Peyer's patch (tissue), 4 donors: ENCODE measurements around the gene KNSTRN. TPM values are rescaled to one million over a fixed set of nuclear protein-coding genes. Genes with fewer than 3 reads are reported as not detected.
A peak's percentile ranks its signal among the peaks of the same experiment; 100 is the strongest.

Experiments used
- DNase-seq, 3 donors: peaks; one replicate each; pipeline ENCODE4 v3.0.0-alpha.2; 2017 to 2019
- H3K27ac ChIP-seq, 4 donors: fragments of 200-600 bp; sonication (generic); one replicate each; pipeline ENCODE4 v1.5.1; 2016 to 2019
- H3K27me3 ChIP-seq, 2 donors: fragments of 200-600 bp; sonication (generic); one replicate each; pipeline ENCODE4 v1.5.1; 2019
- H3K36me3 ChIP-seq, 3 donors: fragments of 200-600 bp; sonication (generic); one replicate each; pipeline ENCODE4 v1.5.1; 2016 to 2019
- H3K4me1 ChIP-seq, 4 donors: fragments of 200-600 bp; sonication (generic); one replicate each; pipeline ENCODE4 v1.5.1; 2016 to 2019
- H3K4me3 ChIP-seq, 4 donors: fragments of 200-600 bp; sonication (generic); 1 replicate in 3 of 4; 2 replicates in 1 of 4; pipeline ENCODE4 v1.5.1; 2016 to 2019; ENCODE audit warnings: mild to moderate bottlenecking in 1 of 4
- H3K9me3 ChIP-seq, 4 donors: fragments of 200-600 bp; sonication (generic); one replicate each; pipeline ENCODE4 v1.5.1; 2016 to 2019; ENCODE audit warnings: mild to moderate bottlenecking in 1 of 4
- POLR2A ChIP-seq, 2 donors: fragments of 450-650 bp; IDR thresholded peaks; one replicate each; pipeline ENCODE4 v1.5.1; 2017; ENCODE audit warnings: antibody characterized with exemption in 2 of 2, mild to moderate bottlenecking in 2 of 2, moderate library complexity in 2 of 2
- total RNA-seq, 4 donors: library from RNA; depleted of rRNA; stranded (reverse); fragments of >200 nt; gene quantifications; one replicate each; pipeline ENCODE4 v1.1.0, GENCODE V29; 2016
- TF ChIP-seq, protein P1 (sequence below), 6 experiments: fragments of 450-650 bp in 4 of 6; fragments of 200-600 bp in 2 of 6; sonication (generic) in 1 of 6; IDR thresholded peaks; one replicate each; pipeline ENCODE4 v1.5.1; 2017 to 2019; ENCODE audit warnings: antibody characterized with exemption in 6 of 6, mild to moderate bottlenecking in 3 of 6, moderate library complexity in 1 of 6

KNSTRN gene
- total RNA-seq, 4 donors from 2014 or later, result 4.7 to 63.5 (median 6.5) TPM

DNA sequence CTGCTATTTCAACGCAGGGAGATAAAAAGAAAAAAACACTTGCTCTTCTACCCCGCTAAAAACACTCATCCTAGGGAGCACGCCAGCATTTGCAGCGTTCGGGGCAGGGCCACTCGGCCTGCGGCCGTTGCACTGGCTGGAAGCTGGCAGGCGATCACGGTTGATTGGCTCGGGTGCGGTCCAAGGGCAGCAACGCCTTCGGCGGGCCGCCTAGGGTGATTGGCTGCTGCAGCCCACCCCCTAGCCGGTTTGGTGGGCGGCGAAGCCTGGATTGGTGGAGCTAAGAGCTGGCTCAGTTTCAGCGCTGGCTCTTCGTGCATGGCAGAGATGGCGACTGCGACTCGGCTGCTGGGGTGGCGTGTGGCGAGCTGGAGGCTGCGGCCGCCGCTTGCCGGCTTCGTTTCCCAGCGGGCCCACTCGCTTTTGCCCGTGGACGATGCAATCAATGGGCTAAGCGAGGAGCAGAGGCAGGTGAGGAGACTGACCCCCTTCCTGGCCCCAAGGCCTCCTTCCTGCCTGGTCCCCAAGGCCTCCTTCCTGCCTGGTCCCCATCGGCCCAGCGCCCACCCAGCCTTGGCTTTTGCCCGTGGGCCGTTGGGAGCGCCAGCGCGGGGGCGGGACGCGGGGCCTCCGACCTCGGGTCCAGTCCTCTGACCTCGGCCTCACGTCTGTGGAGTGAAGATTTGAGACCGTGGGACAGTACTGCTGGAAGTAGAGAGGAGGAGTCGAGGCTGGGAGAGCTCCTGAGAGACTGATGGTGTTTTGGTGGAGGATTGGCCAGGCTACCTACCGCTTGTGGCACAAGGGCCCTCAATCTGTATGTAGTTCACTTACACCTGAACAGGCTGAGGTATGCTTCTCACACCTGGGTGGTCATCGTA, 23.2 kb downstream of the KNSTRN start, which contains the start of gene IVD:
Gene IVD, plus strand, starts transcription at position 295 of the 881 bp plus-strand sequence. Its CDS starts 33 bp downstream, at position 328.
- peaks cover 0 to 8% (median 0%) of the 10 kb centered on the region in 3 donors for H3K36me3 ChIP-seq
- H3K27ac ChIP-seq, result peak within 1 kb of the TSS; percentile 54 to 88 (median 62)
- H3K27me3 ChIP-seq, result no peaks in the 10 kb centered on the region
- DNase-seq, result peak; percentile 89 to 96 (median 95)
- H3K4me3 ChIP-seq, result peak within 1 kb of the TSS; percentile 68 to 88 (median 74)
- H3K9me3 ChIP-seq, result no peaks in the 10 kb centered on the region
- peaks cover 2 to 22% (median 9%) of the 10 kb centered on the region in 4 donors for H3K4me1 ChIP-seq
- peak; percentile 65 to 72 for TF ChIP-seq POLR2A (IDR thresholded peaks at IDR 0.05)
- TF ChIP-seq, protein P1, sequence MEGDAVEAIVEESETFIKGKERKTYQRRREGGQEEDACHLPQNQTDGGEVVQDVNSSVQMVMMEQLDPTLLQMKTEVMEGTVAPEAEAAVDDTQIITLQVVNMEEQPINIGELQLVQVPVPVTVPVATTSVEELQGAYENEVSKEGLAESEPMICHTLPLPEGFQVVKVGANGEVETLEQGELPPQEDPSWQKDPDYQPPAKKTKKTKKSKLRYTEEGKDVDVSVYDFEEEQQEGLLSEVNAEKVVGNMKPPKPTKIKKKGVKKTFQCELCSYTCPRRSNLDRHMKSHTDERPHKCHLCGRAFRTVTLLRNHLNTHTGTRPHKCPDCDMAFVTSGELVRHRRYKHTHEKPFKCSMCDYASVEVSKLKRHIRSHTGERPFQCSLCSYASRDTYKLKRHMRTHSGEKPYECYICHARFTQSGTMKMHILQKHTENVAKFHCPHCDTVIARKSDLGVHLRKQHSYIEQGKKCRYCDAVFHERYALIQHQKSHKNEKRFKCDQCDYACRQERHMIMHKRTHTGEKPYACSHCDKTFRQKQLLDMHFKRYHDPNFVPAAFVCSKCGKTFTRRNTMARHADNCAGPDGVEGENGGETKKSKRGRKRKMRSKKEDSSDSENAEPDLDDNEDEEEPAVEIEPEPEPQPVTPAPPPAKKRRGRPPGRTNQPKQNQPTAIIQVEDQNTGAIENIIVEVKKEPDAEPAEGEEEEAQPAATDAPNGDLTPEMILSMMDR (IDR thresholded peaks at IDR 0.05), result peak in 1 of 6 experiments; percentile 14

DNA sequence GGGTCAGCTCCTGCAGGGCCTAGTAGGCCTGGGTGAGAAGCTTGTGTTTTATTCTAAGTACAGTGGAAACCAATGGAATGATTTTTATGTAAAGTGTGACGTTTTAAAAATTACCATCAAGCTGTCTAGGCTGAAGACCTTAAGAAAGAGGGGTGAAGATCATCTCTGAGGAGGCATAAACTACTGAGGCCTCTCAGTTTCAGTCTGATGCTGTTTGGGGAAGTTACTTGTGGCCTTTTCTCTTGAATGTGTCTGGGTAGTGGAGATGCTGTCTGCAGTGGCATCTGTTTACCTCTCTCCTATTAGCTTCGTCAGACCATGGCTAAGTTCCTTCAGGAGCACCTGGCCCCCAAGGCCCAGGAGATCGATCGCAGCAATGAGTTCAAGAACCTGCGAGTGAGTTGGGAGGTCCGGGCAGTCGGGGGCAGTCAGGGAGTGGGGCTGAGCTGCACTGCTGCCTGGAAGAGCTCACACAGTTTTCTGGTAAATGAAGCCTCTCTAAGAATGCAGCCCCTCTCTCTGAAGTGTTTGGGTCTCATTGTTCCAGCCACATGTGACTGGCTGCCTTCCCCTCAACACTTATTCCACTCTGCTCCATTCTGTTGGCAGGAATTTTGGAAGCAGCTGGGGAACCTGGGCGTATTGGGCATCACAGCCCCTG, 24.9 kb downstream of the KNSTRN start:
- TF ChIP-seq, protein P1 (IDR thresholded peaks at IDR 0.05), result no peak
- Histone ChIP-seq H3K4me3 (no peak overlapping the region), H3K27me3 (no peaks in the 10 kb centered on the region), H3K9me3 (no peaks in the 10 kb centered on the region), H3K36me3 (peaks cover 0 to 19% (median 0%) of the 10 kb centered on the region in 3 donors), H3K27ac (peak overlapping the region in 1 of 4 donors; percentile 40), H3K4me1 (peaks cover 2 to 22% (median 9%) of the 10 kb centered on the region in 4 donors)
- DNase-seq, result no peak

DNA sequence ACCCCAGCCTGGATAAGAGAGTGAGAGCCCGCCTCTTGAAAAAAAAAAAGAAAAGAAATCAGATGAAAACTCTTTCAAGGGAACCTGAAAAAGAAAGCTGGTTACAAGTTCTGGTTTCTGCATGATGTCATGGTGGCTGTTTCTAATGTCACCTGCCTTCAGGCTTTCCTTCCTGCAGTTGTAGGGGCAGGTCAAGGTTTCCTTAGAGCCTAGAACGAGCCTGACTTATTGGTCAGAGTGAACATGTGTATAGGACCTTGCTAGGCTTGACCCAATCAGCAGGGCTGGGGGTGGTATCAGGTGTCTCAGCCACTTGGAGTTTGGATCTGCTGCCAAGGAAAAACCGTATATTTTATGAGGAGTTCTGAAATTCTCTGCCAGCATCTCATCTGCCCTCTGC, 26.8 kb downstream of the KNSTRN start:
- no peak for DNase-seq
- Histone ChIP-seq H3K9me3 (no peaks in the 10 kb centered on the region), H3K27me3 (no peaks in the 10 kb centered on the region), H3K4me3 (no peak overlapping the region), H3K27ac (no peak overlapping the region), H3K36me3 (peaks cover 0 to 37% (median 0%) of the 10 kb centered on the region in 3 donors), H3K4me1 (peaks cover 2 to 28% (median 9%) of the 10 kb centered on the region in 4 donors)
- TF ChIP-seq POLR2A (IDR thresholded peaks at IDR 0.05), result no peak
- TF ChIP-seq, protein P1 (IDR thresholded peaks at IDR 0.05), result no peak

DNA sequence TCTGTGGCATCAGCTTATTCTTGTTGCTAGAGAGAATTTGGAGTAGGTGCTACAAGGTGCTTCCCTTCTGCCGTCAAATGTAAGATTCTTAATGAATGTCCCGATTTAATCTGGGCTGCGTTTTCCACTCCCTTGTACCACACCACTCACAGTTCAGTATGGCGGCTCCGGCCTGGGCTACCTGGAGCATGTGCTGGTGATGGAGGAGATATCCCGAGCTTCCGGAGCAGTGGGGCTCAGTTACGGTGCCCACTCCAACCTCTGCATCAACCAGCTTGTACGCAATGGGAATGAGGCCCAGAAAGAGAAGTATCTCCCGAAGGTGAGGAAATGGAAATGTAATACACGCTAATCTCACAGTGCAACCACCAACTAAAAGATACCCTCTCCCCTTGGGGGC, 28.0 kb downstream of the KNSTRN start:
- Histone ChIP-seq H3K36me3 (peaks cover 0 to 48% (median 0%) of the 10 kb centered on the region in 3 donors), H3K27ac (no peak overlapping the region), H3K27me3 (no peaks in the 10 kb centered on the region), H3K4me1 (peaks cover 0 to 22% (median 9%) of the 10 kb centered on the region in 4 donors), H3K4me3 (no peak overlapping the region), H3K9me3 (no peaks in the 10 kb centered on the region)
- DNase-seq, result no peak
- TF ChIP-seq POLR2A (IDR thresholded peaks at IDR 0.05), result no peak
- TF ChIP-seq, protein P1 (IDR thresholded peaks at IDR 0.05), result no peak

DNA sequence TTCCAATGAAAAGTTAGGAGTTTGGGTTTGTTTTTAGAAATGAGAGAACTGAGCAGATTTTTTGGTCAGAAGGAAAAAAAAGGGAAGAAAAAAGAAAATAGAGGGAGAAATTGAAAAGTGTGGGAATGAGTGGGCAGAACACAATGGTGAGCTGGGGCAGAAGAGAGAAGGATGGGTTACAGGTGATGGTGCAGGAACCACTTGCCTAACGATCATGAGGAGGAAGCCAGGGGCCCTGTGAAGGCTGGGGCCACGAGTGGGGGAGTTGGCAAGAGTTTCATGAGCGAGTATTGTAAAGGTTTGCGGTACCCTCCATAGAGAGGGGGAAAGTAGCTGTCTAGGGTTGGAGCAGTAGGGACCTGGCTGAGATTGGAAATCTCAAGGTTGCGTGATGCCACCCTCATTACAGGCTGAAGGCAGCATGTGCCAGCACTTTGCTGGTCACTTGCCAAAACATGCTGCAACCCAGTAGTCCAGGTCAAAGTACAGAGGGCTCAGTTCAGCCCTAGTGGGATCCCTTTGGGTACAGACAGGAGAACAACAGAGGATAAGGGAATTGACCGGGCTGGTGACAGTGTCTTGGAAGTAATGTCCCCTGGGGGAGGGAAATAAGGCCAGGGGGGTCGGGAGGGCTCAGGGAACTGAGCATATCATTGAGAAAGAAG, 29.7 kb downstream of the KNSTRN start:
- Histone ChIP-seq H3K36me3 (peaks cover 0 to 61% (median 0%) of the 10 kb centered on the region in 3 donors), H3K4me3 (peak overlapping the region in 1 of 4 donors; percentile 5), H3K27ac (peak overlapping the region in 2 of 4 donors; percentile 18 to 26)

More for the DNA sequence above, 29.7 kb downstream of the KNSTRN start:
- Histone ChIP-seq H3K9me3 (no peaks in the 10 kb centered on the region), H3K27me3 (no peaks in the 10 kb centered on the region), H3K4me1 (peaks cover 0 to 10% (median 1%) of the 10 kb centered on the region in 4 donors)
- TF ChIP-seq, protein P1 (IDR thresholded peaks at IDR 0.05), result no peak
- no peak for TF ChIP-seq POLR2A (IDR thresholded peaks at IDR 0.05)
- peak in 2 of 3 donors; percentile 80 to 91 for DNase-seq
